GM20000 (cell line): ENCODE measurements around the gene KRT26.

Experiments used
- DNase-seq: peaks from one replicate; pipeline ENCODE4 v3.0.0; 2012; ENCODE audit warnings: low spot score
- TF ChIP-seq, protein P1 (sequence below): IDR thresholded peaks from 2 replicates; pipeline ENCODE4 v1.5.1; 2012; ENCODE audit warnings: mild to moderate bottlenecking, control low read depth; ENCODE audit errors: extremely low read depth, missing control alignments

The KRT26 gene

GRCh38 chr17:40772101-40772500 lies at the start of gene KRT26:
Gene KRT26 (minus strand): TSS chr17:40772201. CDS start chr17:40772113, 88 bp downstream.
- TF ChIP-seq, protein P1, sequence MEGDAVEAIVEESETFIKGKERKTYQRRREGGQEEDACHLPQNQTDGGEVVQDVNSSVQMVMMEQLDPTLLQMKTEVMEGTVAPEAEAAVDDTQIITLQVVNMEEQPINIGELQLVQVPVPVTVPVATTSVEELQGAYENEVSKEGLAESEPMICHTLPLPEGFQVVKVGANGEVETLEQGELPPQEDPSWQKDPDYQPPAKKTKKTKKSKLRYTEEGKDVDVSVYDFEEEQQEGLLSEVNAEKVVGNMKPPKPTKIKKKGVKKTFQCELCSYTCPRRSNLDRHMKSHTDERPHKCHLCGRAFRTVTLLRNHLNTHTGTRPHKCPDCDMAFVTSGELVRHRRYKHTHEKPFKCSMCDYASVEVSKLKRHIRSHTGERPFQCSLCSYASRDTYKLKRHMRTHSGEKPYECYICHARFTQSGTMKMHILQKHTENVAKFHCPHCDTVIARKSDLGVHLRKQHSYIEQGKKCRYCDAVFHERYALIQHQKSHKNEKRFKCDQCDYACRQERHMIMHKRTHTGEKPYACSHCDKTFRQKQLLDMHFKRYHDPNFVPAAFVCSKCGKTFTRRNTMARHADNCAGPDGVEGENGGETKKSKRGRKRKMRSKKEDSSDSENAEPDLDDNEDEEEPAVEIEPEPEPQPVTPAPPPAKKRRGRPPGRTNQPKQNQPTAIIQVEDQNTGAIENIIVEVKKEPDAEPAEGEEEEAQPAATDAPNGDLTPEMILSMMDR = no peak

DNA sequence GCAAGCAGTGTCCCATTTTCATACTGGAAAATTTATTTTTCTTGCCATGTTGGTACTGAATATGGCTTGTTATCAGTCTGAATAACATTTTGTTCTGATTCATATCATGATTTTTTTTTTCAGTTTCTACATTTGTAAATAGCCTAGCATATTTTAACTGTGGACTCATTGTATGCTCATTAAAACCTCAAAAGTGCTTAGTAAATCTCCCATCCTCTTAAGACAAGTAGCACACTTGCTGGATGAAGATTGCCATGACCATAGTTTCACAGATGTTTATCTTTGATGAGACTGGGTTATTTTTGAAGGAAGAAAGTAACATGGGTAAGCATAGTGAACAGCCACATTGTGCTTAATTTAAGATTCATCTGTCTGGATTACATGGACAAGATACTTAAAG lies 49.5 kb upstream of the KRT26 start:
- TF ChIP-seq, protein P1 = no peak
- DNase-seq = no peak

More at GRCh38 chr17:40772101-40772500, at the start of gene KRT26:
- DNase-seq = no peak

GRCh38 chr17:40820228-40820838 lies 48.3 kb upstream of the KRT26 start:
- DNase-seq = no peak
- TF ChIP-seq, protein P1 = no peak

- TF ChIP-seq, protein P1 = no peak
- DNase-seq = peak; percentile 10
Measured at GRCh38 chr17:40819528-40820125, 47.6 kb upstream of the KRT26 start.

- DNase-seq = peak; percentile 88
- TF ChIP-seq, protein P1 = no peak
Measured at GRCh38 chr17:40818733-40819527, 46.9 kb upstream of the KRT26 start.

DNA sequence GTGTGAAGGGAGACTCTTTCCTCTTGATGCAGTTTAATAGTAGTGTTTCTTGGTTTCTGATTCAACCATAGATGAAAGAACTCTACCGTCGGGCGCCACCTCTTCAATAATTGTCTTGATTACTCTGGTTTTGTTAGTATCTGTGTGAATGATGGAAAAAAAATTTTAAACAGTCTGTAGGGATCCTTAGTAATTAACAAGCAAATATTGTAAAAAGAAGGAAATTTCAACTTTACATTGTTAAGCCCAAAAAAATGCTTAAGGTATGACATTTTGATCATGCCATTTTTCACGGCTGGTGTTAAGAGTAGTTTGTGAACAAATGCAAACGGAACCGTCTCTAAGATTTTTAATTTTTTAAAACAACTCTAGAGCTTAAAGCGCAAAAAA lies 46.3 kb upstream of the KRT26 start:
- TF ChIP-seq, protein P1 = no peak
- no peak for DNase-seq

GRCh38 chr17:40817103-40817682 lies 45.2 kb upstream of the KRT26 start:
- TF ChIP-seq, protein P1 = no peak
- DNase-seq = no peak
